NCI-H2029 treated with DMSO at 0.1 percent for 48 hours (cell line): Measurements from ENCODE around the gene WEE2.
"Not testable (repeated sequence)": the region's sequence is repeated elsewhere in the genome, so short reads cannot be mapped to it uniquely, and the experiment has no call there.

Source experiments
- DNase-seq: peaks from one replicate; lab custom pipeline; 2025; lab: John Stamatoyannopoulos, UW

The WEE2 gene

GRCh38 chr7:141708351-141708750, at the start of gene WEE2:
WEE2 (plus strand) TSS chr7:141708353; CDS start chr7:141708759, 406 bp downstream.
- no peak for DNase-seq

- no peak for DNase-seq
These were observed 48.7 kb upstream of the WEE2 start for GRCh38 chr7:141659501-141659900.

- DNase-seq, result no peak
These were observed 47.9 kb upstream of the WEE2 start for GRCh38 chr7:141660259-141660658.

GRCh38 chr7:141663081-141663849, 44.9 kb upstream of the WEE2 start:
- peak; percentile 30 for DNase-seq

GRCh38 chr7:141664450-141664849, 43.7 kb upstream of the WEE2 start:
- DNase-seq, result no peak

- DNase-seq, result no peak
These were observed 42.7 kb upstream of the WEE2 start for GRCh38 chr7:141665208-141666035.

- no peak for DNase-seq
These were observed 42.1 kb upstream of the WEE2 start for GRCh38 chr7:141666071-141666470.

GRCh38 chr7:141668853-141669252, 39.3 kb upstream of the WEE2 start:
- DNase-seq, result no peak

- DNase-seq, result no peak
These were observed 36.3 kb upstream of the WEE2 start for GRCh38 chr7:141671705-141672496.

GRCh38 chr7:141673346-141673745, 34.8 kb upstream of the WEE2 start:
- DNase-seq, result no peak

GRCh38 chr7:141674171-141674671, 33.9 kb upstream of the WEE2 start:
- DNase-seq, result no peak

GRCh38 chr7:141674702-141675101, 33.5 kb upstream of the WEE2 start:
- DNase-seq, result no peak

GRCh38 chr7:141675436-141676215, 32.5 kb upstream of the WEE2 start:
- no peak for DNase-seq

GRCh38 chr7:141676618-141677017, 31.5 kb upstream of the WEE2 start:
- no peak for DNase-seq

GRCh38 chr7:141679014-141679413, 29.1 kb upstream of the WEE2 start:
- no peak for DNase-seq

- DNase-seq, result no peak
These were observed 22.7 kb upstream of the WEE2 start for GRCh38 chr7:141685285-141686023.

- no peak for DNase-seq
These were observed 22.1 kb upstream of the WEE2 start for GRCh38 chr7:141686074-141686473.

GRCh38 chr7:141686670-141687069, 21.5 kb upstream of the WEE2 start:
- no peak for DNase-seq

- DNase-seq, result no peak
These were observed 20.1 kb upstream of the WEE2 start for GRCh38 chr7:141688043-141688442.

GRCh38 chr7:141689072-141689825, 18.9 kb upstream of the WEE2 start:
- not testable (repeated sequence) for DNase-seq
